T-helper 22 cell (primary cell): ENCODE data around the gene EEF1A1.
A peak's percentile ranks its signal among the peaks of the same experiment; 100 is the strongest.
"Not testable (repeated sequence)": the region's sequence is repeated elsewhere in the genome, so short reads cannot be mapped to it uniquely, and the experiment has no call there.

Experiments used
- DNase-seq: peaks from one replicate; pipeline ENCODE4 v3.0.0-alpha.2; 2020; ENCODE audit warnings: low read depth

EEF1A1 gene

GRCh38 chr6:73520688-73521350 is at the start of gene EEF1A1:
TSS of gene EEF1A1 (minus strand) at chr6:73521032. CDS start at chr6:73520026, 1,006 bp downstream.
- peak; percentile 100 for DNase-seq

- DNase-seq = no peak
Observed at GRCh38 chr6:73569121-73569520, 48.3 kb upstream of the EEF1A1 start.

GRCh38 chr6:73566954-73567591 is 46.2 kb upstream of the EEF1A1 start:
- DNase-seq = no peak

- DNase-seq = not testable (repeated sequence)
Observed at GRCh38 chr6:73566486-73566871, 45.6 kb upstream of the EEF1A1 start.

- no peak for DNase-seq
Observed at GRCh38 chr6:73565767-73566485, 45.1 kb upstream of the EEF1A1 start.

- DNase-seq = no peak
Observed at GRCh38 chr6:73564578-73565345, 43.9 kb upstream of the EEF1A1 start.

GRCh38 chr6:73562558-73562957 is 41.7 kb upstream of the EEF1A1 start:
- DNase-seq = no peak

GRCh38 chr6:73560853-73561407 is 40.1 kb upstream of the EEF1A1 start:
- DNase-seq = no peak

GRCh38 chr6:73560182-73560732 is 39.4 kb upstream of the EEF1A1 start:
- DNase-seq = no peak

GRCh38 chr6:73559399-73559794 is 38.6 kb upstream of the EEF1A1 start:
- not testable (repeated sequence) for DNase-seq

GRCh38 chr6:73558624-73559398 is 38.0 kb upstream of the EEF1A1 start:
- DNase-seq = no peak

GRCh38 chr6:73556836-73557235 is 36.0 kb upstream of the EEF1A1 start:
- DNase-seq = no peak

- not testable (repeated sequence) for DNase-seq
Observed at GRCh38 chr6:73555380-73555949, 34.6 kb upstream of the EEF1A1 start.

- DNase-seq = not testable (repeated sequence)
Observed at GRCh38 chr6:73551115-73551514, 30.3 kb upstream of the EEF1A1 start.

GRCh38 chr6:73548458-73549446 is 27.9 kb upstream of the EEF1A1 start:
- DNase-seq = no peak

GRCh38 chr6:73547036-73547435 is 26.2 kb upstream of the EEF1A1 start:
- DNase-seq = no peak

GRCh38 chr6:73542891-73543290 is 22.1 kb upstream of the EEF1A1 start:
- DNase-seq = no peak

- DNase-seq = not testable (repeated sequence)
Observed at GRCh38 chr6:73542481-73542880, 21.6 kb upstream of the EEF1A1 start.

GRCh38 chr6:73538116-73538779 is 17.4 kb upstream of the EEF1A1 start:
- DNase-seq = no peak
